ENCODE data around the gene SKI. TPM values are rescaled to one million over a fixed set of nuclear protein-coding genes. Genes with fewer than 3 reads are reported as not detected.
"Not testable (repeated sequence)": the region's sequence is repeated elsewhere in the genome, so short reads cannot be mapped to it uniquely, and the experiment has no call there.

The SKI gene
- total and polyA plus RNA-seq, 8 donors: 55.8 to 89.0 (median 73.9) TPM

- H3K4me1 ChIP-seq: peaks cover 36 to 75% of the 10 kb centered on the region in 2 donors
- no peak for DNase-seq
- intact Hi-C loops (cut with DNase I): no loop called here
Observed at GRCh38 chr1:2292725-2293450, 64.8 kb downstream of the SKI start.

GRCh38 chr1:2294033-2294724, 66.1 kb downstream of the SKI start:
- Histone ChIP-seq H3K27ac (no peak overlapping the region), H3K4me1 (peaks cover 36 to 75% of the 10 kb centered on the region in 2 donors), H3K9me3 (no peaks in the 10 kb centered on the region), H3K4me3 (no peak overlapping the region), H3K27me3 (no peaks in the 10 kb centered on the region), H3K36me3 (peaks cover 0 to 11% of the 10 kb centered on the region in 2 donors)
- no peak for TF ChIP-seq CTCF (IDR thresholded peaks at IDR 0.05)
- no peak for DNase-seq
- no peak for ATAC-seq
- intact Hi-C loops (cut with DNase I): no loop called here

More at GRCh38 chr1:2292725-2293450, 64.8 kb downstream of the SKI start:
- Histone ChIP-seq H3K4me3 (no peak overlapping the region), H3K9me3 (no peaks in the 10 kb centered on the region), H3K27me3 (no peaks in the 10 kb centered on the region), H3K27ac (no peak overlapping the region), H3K36me3 (peaks cover 0 to 10% of the 10 kb centered on the region in 2 donors)
- TF ChIP-seq CTCF (IDR thresholded peaks at IDR 0.05): no peak
- no peak for ATAC-seq

- intact Hi-C loops (cut with DNase I): no loop called here
- no peaks in the 10 kb centered on the region for H3K27me3 ChIP-seq
- peaks cover 0 to 11% of the 10 kb centered on the region in 2 donors for H3K36me3 ChIP-seq
- DNase-seq: no peak
- no peak for ATAC-seq
- H3K9me3 ChIP-seq: no peaks in the 10 kb centered on the region
- no peak overlapping the region for H3K27ac ChIP-seq
- TF ChIP-seq CTCF (IDR thresholded peaks at IDR 0.05): no peak
- peaks cover 37 to 75% of the 10 kb centered on the region in 2 donors for H3K4me1 ChIP-seq
- H3K4me3 ChIP-seq: no peak overlapping the region
Observed at GRCh38 chr1:2294725-2295078, 66.6 kb downstream of the SKI start.

- DNase-seq: no peak
- no peak overlapping the region for H3K4me3 ChIP-seq
- ATAC-seq: no peak
- no peak overlapping the region for H3K27ac ChIP-seq
- no peaks in the 10 kb centered on the region for H3K27me3 ChIP-seq
- peaks cover 37 to 75% of the 10 kb centered on the region in 2 donors for H3K4me1 ChIP-seq
- peaks cover 0 to 11% of the 10 kb centered on the region in 2 donors for H3K36me3 ChIP-seq
- H3K9me3 ChIP-seq: no peaks in the 10 kb centered on the region
- TF ChIP-seq CTCF (IDR thresholded peaks at IDR 0.05): no peak
- intact Hi-C loops (cut with DNase I): no loop called here
Observed at GRCh38 chr1:2295526-2295925, 67.4 kb downstream of the SKI start.

- ATAC-seq; H3K27me3 ChIP-seq; H3K9me3 ChIP-seq; intact Hi-C loops (cut with DNase I); H3K4me3 ChIP-seq; DNase-seq; H3K27ac ChIP-seq: not testable (repeated sequence)
- H3K4me1 ChIP-seq: peaks cover 37 to 75% of the 10 kb centered on the region in 2 donors
- peaks cover 0 to 11% of the 10 kb centered on the region in 2 donors for H3K36me3 ChIP-seq
Observed at GRCh38 chr1:2296211-2296610, 68.1 kb downstream of the SKI start.
